HG03520 (cell line): Measurements from ENCODE around the gene ENOPH1.
"Not testable (repeated sequence)": the region's sequence is repeated elsewhere in the genome, so short reads cannot be mapped to it uniquely, and the experiment has no call there.

Source experiments
- ATAC-seq: cut with Tn5 transposase; IDR thresholded peaks from one replicate; pipeline ENCODE4 v1.9.1; 2021; ENCODE audit warnings: mild to moderate bottlenecking, moderate library complexity; ENCODE audit not compliant: unreplicated experiment

The ENOPH1 gene

DNA sequence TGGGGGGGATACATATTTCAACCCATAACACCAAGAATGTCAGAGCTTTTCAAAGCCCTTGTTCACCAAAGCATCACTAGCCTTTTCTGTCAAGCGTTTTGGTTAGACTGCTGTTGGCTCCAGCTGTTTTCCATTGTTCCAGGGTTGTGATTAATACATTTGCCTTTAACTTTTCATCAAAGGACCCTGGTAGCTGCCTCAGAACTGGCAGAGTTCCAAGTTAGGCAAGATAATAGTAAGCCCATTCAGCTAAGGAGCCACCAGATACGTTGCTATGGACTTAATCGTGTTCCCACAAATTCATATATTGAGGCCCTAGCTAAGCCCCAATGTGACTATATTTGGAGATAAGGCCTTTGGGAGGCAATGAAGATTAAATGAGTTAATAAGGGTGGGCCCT is 37.1 kb downstream of the ENOPH1 start:
- ATAC-seq, result no peak

DNA sequence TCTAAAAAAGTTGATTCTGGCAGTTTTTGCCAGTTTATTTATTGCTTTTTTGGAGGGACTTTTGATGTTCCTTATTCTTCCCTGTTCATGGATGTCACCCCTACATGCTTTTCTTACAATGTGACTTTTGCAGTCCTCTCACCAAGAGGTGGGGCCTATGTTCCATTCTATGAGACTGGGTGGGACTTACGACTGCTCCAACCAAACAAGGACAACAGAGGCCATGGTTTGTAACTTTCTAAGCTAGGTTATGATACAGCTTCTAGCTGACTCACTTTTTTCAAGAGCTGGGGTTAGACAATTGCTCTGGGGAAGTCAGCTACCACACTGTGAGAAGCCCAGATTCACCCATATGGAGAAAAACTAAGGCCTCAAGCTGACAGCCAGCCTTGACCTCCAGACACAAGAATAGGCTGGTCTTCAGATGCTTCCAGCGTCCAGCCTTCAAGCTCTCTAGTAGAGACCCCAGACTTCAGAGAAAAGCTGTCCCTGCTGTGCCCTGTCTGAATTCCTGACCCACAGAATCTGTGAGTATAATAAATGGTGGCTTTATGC is 39.5 kb downstream of the ENOPH1 start:
- no peak for ATAC-seq

DNA sequence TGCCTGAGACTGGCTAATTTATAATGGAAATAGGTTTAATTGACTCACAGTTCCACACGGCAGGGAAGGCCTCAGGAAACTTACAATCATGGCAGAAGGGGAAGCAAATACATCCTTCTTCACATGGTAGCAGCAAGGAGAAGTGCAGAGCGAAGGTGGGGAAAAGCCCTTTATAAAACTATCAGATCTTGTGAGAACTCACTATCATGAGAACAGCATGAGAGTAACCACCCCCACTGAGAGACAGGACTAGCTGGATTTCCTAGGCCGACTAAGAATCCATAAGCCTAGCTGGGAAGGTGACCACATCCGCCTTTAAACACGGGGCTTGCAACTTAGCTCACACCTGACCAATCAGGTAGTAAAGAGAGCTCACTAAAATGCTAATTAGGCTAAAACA is 42.7 kb downstream of the ENOPH1 start:
- ATAC-seq, result not testable (repeated sequence)

DNA sequence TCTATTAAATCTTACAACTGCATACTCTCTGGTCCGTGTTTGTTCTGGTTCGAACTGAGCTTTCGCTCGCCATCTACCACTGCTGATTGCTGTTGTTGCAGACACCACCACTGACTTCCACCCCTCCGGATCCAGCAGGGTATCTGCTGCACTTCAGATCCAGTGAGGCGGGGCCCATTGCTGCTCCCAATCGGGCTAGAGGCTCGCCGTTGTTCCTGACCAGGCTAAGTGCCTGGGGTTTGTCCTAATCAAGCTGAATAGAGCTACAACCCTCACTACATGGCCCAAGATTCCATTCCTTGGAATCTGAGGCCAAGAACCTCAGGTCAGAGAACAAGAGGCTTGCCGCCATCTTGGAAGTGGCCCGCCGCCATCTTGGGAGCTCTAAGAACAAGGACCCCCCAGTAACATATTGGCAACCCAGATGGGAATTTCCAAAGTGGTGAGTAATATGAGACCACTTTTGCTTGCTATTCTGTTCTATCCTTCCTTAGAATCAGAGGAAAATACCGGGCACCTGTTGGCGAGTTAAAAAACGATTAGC is 43.3 kb downstream of the ENOPH1 start:
- no peak for ATAC-seq

DNA sequence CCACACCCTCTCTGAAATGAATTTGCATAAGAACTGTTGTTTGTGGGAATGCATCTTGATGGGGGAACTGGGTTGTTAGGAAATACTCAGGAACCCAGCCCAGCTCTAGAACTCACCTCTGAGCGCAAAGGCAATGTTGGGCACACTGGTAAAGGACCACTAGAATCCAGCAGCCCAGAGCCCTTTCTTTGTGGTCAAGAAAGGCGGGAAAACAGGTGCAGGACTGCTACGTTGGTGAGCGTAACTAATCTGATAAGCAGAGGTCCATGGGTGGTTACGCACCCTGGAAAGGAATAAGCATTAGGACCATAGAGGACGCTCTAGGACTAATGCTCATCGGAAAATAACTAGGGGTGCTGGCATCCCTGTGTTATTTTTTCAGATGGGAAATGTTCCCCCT is 45.5 kb downstream of the ENOPH1 start:
- not testable (repeated sequence) for ATAC-seq

DNA sequence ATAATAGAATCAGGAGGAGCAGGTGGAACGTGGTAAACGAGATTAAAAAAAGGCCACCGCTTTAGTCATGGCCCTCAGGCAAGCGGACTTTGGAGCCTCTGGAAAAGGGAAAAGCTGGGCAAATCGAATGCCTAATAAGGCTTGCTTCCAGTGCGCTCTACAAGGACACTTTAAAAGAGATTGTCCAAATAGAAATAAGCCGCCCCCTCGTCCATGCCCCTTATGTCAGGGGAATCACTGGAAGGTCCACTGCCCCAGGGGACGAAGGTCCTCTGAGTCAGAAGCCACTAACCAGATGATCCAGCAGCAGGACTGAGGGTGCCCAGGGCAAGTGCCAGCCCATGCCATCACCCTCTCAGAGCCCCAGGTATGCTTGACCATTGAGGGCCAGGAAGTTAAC is 47.1 kb downstream of the ENOPH1 start:
- not testable (repeated sequence) for ATAC-seq

DNA sequence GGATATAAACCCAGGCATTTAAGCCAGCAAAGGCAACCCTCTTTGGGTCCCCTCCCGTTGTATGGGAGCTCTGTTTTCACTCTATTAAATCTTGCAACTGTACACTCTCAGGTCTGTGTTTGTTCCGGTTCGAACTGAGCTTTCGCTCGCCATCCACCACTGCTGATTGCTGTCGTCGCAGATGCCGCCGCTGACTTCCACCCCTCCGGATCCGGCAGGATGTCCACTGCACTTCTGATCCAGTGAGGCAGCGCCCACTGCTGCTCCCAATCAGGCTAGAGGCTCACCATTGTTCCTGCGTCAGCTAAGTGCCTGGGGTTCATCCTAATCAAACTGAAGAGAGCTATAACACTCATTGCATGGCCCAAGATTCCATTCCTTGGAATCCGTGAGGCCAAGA is 49.2 kb downstream of the ENOPH1 start:
- no peak for ATAC-seq

DNA sequence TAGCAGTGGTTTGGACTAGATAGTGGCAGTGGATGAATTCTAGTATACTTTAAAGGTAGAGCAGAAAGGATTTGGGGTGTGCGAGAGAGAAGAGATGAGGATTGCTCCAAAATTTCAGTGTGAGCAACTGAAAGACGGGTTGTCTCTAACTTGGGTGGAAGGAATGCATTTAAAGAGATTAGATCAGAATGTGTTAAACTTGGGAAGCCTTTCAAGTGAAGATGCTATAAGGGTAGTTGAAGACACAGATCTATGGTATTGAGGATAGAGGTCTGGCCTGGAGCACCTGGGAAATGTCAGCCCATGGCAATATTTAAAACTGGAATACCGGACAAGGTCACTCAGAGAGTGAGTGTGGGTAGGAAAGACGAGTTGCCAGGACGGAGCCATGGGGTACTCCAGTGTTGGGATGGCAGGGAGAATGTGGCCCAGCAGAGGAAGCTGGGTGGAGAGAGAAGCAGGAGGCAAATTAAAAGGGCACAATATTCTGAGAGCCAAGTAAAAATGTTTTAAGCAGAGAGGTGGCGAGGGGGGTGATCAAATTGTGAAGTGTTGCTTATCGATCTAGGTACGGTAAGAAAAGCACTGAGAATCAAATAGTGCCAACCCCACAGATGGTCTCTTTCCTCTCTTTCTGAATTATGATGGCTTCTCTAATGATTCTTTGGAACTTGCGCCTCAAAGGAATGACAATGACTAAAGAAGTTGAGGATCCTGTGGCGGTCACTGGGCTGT is 50.5 kb downstream of the ENOPH1 start:
- no peak for ATAC-seq

DNA sequence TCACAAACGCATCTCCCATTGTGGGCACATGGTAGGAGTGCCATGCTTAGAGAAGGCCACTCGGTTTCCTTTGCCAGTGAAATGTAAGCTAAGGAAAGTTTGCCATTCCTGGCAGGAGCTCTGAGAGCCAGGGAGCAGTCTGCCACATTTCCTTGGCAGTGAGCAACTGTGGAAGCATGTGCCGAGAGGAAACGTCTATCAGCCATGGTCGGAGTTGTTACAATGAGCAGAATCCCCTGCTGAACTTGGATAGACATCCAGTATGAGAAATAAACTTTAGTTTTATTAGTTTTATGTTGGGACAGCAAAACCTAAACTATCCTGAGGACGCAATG is 51.1 kb downstream of the ENOPH1 start:
- ATAC-seq, result no peak

DNA sequence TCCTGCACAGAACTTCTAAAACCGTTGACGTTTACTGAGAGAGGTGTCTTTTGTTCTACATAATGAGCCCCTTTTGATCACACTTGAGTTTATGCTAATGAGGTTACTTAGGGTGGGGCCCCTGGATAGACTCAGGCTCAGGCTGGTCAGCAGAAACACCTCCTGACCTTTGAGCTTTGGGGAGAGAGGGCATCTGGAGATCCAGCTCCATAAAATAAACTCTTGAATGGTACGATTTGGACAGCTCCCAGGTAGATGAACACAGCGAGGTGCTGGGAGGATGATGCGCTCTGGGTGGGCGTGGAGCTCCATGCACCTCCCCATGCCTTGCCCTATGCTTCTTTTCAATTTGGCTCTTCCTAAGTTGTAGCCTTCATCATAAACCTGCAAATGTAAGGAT is 52.0 kb downstream of the ENOPH1 start:
- ATAC-seq, result no peak

DNA sequence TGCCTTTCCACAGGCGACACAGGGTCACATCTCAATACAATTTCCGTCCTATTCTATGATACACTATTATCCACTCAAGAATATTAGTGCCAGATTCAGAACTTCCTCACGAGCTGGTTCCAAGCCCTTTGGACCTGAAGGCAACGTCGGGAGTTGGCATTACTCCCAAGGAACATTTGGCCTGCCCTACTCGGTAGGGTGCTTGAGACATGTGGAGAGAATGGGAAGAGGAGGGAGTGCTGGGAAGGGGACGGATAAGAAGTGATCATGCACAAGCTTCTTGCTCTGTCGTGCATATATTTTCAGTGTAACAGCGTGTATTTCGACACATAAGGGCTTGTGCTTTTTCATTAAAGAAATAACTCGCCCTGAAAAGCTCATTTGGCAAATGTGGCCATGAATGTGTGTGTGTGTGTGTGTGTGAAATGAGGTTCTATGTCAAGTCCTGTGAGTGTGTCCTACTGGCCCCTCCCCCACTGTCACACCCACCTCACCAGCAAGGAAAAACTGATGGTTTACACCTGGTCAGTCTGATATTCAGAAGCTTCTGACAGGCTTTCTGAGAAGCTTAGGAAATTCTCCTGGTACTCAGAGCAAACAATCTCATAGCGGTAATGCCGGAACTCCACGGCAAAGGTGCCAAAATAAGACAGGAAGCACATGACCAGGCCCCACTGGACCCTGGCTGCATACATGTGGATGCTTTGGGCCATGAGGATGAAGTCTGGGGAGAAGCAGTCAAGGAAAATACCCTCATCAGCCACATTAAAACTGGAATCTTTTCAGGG is 54.8 kb downstream of the ENOPH1 start:
- ATAC-seq, result no peak

DNA sequence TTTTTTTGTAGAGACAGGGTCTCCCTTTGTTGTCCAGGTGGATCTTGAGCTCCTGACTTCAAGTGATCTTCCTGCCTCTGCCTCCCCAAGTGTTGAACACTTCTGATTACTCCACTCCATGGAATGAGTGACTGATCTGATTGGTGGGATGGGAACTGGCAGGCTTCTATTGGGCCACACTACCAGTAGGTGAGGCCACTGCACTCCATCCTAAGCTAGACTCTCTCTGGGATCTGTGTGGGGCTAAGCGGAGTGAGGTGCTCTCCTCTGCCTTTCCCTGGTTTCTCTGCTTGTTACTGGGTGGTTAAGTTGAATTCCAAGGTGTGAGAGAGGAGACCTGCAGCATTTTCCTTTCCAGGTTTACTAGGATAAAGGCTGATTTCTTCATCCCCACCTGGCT is 58.7 kb downstream of the ENOPH1 start:
- no peak for ATAC-seq

DNA sequence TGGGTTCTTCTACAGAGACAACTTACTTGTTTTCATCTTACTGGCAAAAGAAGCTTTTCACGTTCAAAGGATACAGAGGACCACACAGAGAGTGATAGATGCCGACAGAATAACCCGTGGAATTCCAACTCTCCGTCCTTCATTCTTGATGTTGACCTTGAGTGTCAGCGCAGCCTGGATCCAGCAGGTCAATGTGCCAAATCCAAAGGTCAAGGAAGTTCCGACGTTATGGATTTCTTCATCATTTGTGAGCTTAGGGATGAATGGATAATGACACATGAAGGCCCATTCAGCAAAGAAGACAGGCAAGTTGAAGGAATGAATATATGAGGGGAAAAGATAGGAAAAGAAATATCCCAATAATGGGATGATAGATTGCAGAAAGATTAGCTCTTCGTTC is 59.6 kb downstream of the ENOPH1 start:
- no peak for ATAC-seq

DNA sequence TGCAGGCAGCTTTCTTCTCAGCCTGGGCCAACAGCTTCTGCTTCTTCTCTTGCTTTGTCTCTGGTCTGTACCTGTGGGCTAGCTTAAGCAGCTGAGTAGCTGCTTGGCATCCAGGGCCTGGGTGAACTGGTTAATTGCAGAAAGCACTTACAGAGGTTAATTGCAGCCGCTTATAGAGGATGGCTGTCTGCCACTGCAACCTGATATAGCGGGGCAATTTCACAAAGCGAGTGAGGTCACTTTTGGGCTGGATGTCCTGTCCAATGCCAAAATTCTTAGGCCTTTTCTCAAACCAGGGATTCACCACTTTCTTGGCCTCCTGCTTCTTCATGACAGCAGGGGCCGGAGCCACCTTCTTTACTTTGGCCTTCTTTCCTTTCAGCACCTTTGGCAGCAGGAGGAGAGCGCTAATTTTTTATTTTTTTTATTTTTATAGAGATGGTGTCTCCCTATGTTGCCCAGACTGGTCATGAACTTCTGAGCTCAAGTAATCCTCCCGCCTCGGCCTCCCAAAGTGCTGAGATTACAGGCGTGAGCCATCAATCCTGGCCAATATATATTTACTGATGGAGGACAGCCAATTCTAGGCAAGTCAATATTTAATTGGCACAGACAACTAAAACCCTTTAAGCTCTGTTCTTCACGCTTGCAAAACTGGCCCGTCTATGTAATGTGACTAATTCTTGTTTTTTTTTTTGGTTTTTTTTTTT is 61.0 kb downstream of the ENOPH1 start:
- ATAC-seq, result no peak

DNA sequence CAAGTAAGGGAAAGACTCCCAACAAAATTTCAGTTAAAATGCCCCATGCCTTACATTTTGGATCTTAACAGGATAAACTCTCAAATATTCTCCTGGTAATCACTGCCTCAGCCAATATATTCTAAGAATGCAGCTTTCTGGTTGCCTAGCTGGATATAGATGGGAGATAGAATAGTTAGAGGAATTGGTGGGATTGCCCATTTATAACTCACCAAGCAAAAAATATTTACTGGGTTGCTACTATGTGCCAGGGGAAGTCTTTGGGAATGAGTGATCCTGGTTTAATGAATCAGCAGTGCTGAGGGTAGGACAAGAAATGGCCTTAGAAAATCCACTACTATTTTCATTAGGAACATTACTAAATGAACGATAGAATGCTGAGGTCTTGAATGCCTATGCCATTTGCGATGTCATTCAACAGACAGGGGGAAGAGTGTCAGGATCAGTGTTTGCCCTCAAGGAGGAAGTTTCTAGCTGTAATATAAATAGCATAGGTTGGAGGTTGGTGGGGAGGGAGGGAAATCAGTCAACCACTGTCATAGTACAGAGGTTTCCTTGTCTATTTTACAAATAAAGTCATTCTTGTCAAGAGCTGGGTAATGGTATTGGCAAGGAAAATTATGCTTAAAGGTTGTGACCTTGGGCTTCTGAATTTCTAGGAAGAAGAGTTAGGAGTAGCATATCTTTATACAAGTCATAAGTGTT is 63.5 kb downstream of the ENOPH1 start:
- no peak for ATAC-seq

DNA sequence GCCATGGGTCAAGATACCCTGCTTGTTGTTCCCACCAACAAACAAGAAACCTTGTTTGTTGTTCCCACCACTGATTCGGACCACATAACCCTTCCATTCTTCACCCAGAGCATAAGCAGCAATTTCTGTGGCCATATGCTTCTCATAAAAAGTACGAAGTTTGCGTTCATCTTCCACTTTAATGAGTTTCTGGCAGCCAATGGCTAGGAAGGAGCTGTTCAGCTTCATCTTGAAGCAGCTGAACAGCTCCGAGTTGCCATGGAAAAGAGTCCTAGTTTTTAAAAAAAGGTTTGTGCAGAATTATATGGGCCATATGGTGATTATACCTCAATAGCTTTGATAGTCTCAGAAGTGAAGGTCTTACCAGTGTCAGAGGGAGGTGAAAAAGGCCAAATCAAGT is 65.3 kb downstream of the ENOPH1 start:
- no peak for ATAC-seq

DNA sequence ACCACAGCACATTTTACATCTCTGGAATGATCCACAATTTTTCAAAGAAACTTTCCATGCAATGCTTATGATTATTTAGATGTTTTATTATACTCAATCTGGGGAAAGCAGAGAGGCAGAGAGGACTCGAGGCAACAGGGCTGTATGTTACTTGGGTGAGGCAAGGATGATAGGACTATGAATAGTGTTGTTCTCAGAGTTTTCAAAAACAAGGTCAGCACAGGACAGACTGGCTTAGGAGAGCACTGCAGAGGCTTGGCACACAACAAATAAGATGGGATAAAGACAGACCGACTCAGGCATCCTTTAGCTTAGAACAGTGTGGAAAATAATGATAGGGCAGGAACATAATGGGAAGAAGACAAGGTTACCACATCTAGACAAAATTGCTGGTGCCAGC is 66.0 kb downstream of the ENOPH1 start:
- no peak for ATAC-seq

DNA sequence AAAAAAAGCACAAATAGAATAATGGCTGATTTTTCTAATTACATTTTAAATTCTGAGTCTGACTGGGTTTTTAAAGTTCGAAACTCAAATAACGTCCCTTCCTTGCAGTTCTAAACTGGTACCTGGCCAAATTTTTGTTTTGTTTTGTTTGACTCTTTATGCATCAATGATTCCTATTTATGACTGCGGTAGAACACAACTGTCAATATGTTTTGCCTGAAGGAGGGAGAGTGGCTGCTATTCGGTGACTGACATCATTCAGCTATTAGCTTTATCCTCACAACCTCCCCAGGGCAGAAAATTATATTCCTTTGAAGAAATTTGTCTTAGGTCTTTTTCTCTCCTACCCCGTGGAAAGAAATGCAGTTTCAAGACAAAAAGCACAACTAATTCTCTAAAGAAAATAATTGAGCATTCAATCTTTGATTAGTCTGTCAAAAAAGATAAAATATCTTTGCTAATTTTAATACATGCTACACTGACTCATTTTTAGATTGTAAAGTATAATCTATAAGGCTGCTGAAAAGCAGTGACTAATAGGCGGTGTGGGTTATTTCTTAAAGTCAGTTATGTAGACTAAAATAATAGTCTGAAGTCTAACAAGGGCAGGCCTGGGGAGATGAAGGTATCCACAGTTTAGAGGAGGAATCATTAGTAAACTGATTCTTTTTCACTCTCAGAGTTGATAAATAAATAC is 69.5 kb downstream of the ENOPH1 start:
- no peak for ATAC-seq

DNA sequence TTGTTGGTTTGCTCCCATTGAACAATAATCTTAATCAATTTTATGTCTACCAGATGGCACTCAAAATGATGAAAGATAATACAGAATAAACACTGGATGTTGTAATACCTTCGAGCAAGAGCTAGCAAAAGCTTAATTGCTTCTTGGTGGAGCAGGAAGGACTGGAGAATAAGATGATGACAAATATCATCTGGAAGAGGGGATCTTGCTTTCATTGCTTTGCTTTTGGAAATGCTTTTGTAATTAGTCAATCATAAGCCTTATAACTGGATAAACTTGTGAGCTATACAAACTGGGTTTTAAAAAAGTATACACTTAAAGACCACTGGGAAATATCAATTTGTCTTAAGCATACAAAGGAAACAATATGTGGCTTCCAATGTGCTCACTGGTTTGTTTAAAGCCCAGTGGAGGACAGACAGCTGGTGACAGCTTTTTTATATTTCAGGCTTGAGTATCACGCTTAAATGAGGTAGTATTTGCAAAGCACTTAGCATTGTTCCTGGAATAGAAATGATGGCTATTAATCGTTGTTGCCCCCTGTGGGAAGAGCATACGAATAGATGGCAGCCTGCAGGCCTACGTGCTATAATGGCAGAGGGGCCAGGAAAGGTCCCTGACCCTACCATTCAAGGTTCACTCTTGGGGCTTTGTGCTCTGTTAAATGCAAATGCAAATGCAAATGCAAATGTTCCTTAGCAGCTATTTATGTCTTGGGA is 70.2 kb downstream of the ENOPH1 start:
- no peak for ATAC-seq

DNA sequence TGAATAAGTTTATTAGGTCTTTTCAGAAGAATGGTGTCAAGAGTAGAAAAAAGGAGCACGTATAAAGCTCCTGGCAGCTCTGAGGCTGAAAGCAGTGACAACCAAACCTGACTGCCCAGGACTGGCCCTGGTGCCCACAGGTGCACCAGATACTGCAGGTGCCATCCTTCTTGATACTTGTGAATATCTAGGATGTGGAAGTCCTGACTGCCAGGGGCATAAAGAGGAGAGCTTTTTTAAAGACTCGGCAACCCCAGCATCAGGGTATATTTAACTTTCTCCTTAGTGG is 70.7 kb downstream of the ENOPH1 start:
- no peak for ATAC-seq
